Pancreas (tissue), 10 donors: ENCODE results near the gene MACROD1. TPM values are rescaled to one million over a fixed set of nuclear protein-coding genes. Genes with fewer than 3 reads are reported as not detected.
A peak's percentile ranks its signal among the peaks of the same experiment; 100 is the strongest.
"Not testable (repeated sequence)": the region's sequence is repeated elsewhere in the genome, so short reads cannot be mapped to it uniquely, and the experiment has no call there.

Source experiments
- ATAC-seq, 4 donors: fragments of 200-7000 bp; cut with Tn5 transposase; one replicate each; pipeline versions ENCODE4 v1.8.0 to v1.9.1; 2020; ENCODE audit warnings: mild to moderate bottlenecking in 4 of 4, moderate library complexity in 4 of 4
- DNase-seq, 6 donors: peaks; one replicate each; pipeline ENCODE4 v3.0.0-alpha.2; 2020
- FAIRE-seq: peaks from 2 replicates; lab custom pipeline; 2012; peaks lifted over from hg19 to GRCh38; lab: Jason Lieb, UNC
- H3K27ac ChIP-seq, 4 donors: fragments of 200-600 bp; sonication (generic); 1 replicate in 3 of 4; 2 replicates in 1 of 4; pipeline versions ENCODE4 v1.5.0 to v1.8.0; 2020
- H3K27me3 ChIP-seq, 4 donors: fragments of 200-600 bp; one replicate each; pipeline ENCODE4 v1.8.0; 2021
- H3K36me3 ChIP-seq, 3 donors: fragments of 200-600 bp; sonication (generic) in 1 of 3; one replicate each; pipeline versions ENCODE4 v1.5.0 to v1.8.0; 2020 to 2021
- H3K4me1 ChIP-seq, 3 donors: fragments of 200-600 bp; one replicate each; pipeline ENCODE4 v1.8.0; 2021
- H3K4me3 ChIP-seq, 4 donors: fragments of 200-600 bp; sonication (generic) in 2 of 4; one replicate each; pipeline versions ENCODE4 v1.5.0 to v1.8.0; 2020 to 2021
- H3K9me3 ChIP-seq, 4 donors: fragments of 200-600 bp; one replicate each; pipeline ENCODE4 v1.8.0; 2021
- WGBS, 2 donors: extraction: QIAGEN DNeasy Blood & Tissue Kit; methylation state at CpG; one replicate each; pipeline ENCODE4 v1.1.7; 2013; 5-methylcytosine and 5-hydroxymethylcytosine counted together
- intact Hi-C, 3 donors: fragments of 100-400 bp; cut with DNase I; formaldehyde crosslinking; loops; one replicate each; pipeline versions ENCODE4 v1.11.1 to v1.14.2; 2022
- polyA plus RNA-seq, 2 donors: library from polyadenylated mRNA; stranded (reverse); fragments of 200-250 nt; gene quantifications; one replicate each; pipeline ENCODE4 v1.2.3, GENCODE V29; 2013
- total RNA-seq, 6 donors: library from RNA; stranded (reverse); fragmentation: NEBNext Ultra II Directional in 4 of 6; extraction: Animal tissue kit (Norgen Biotek cat#: 25700) in 4 of 6; gene quantifications; one replicate each; pipeline versions ENCODE4 v1.2.1 to v1.2.4, GENCODE V29; 2021 to 2023
- TF ChIP-seq, protein P1 (sequence below), 4 donors: fragments of 200-600 bp; sonication (generic) in 3 of 4; IDR thresholded peaks; one replicate each; pipeline versions ENCODE4 v1.5.0 to v1.8.0; 2021; ENCODE audit warnings: antibody characterized with exemption in 4 of 4
- donor health status: healthy with polysubstance abuse.
- donor health status: DM: no; HTN: no; CAD: no; lungs with moderate emphysema.
- donor health status: DM: no; HTN: no; CAD: no.
- donor health status: control.
- donor health status: control.
- donor health status: Bipolar disorder and iron deficiency.
- donor health status: DM: yes; HTN: yes; CAD: no.
- donor health status: DM: no; HTN: no; CAD: no.
- donor health status: DM: no; HTN: no; CAD: no.
- donor health status: DM: yes; HTN: yes; CAD: no.

Gene MACROD1
- total and polyA plus RNA-seq, 8 donors: 26.0 to 126 (median 34.8) TPM

DNA sequence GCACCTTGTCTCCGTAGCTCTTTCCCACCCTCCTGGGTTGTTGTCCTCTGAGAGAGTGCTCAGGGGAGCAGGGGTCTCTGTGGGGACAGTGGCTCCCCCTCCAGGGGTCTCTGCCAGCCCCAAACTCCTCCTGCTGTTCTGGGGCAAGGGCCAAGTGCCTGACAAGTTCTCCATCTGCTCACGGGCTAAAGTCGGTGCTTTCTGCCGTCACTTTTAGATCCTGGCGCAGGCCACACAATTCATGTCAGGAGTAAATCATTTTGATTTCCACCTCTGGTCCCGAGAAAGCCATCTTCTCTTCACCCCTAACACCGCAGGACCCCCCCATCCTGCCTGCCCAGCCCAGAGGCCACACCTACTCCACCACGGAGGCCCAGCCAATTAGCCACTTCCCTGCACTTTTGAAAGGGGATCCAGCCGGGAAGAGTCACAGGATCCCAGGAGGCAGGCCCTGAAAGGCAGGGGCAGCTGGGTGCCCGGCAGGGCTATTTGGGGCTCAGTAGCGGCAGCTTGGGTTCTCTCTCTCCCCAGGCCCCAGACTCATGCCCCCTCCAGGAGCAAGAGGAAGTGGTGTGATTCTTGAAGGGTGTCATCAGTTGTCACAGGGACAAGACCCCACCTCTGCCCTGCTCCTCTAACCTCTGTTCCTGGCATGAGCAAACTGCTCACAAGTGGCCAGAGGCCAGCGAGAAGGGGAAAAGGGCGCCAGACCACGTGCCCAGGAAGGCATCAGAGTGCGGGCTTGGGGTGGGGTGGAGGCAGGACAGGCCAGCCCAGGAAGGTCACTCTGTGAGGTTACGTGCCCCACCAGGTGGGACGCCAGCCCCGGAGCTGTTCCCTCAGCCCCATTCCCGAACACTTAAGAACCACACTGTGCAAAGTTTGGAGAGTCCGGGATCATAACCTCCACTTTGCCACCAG lies 1.3 kb downstream of the MACROD1 start:
- no peaks in the 10 kb centered on the region for H3K9me3 ChIP-seq
- no peak for FAIRE-seq
- 20 to 34% methylated on average over 20 of the region's 20 CpGs for WGBS, 2 donors
- peak; percentile 10 to 31 (median 18) for ATAC-seq
- H3K27me3 ChIP-seq: no peaks in the 10 kb centered on the region
- DNase-seq: peak in 4 of 6 donors; percentile 59 to 82 (median 64)
- H3K36me3 ChIP-seq: no peaks in the 10 kb centered on the region
- peak overlapping the region; percentile 49 to 80 (median 72) for H3K4me3 ChIP-seq
- TF ChIP-seq, protein P1, sequence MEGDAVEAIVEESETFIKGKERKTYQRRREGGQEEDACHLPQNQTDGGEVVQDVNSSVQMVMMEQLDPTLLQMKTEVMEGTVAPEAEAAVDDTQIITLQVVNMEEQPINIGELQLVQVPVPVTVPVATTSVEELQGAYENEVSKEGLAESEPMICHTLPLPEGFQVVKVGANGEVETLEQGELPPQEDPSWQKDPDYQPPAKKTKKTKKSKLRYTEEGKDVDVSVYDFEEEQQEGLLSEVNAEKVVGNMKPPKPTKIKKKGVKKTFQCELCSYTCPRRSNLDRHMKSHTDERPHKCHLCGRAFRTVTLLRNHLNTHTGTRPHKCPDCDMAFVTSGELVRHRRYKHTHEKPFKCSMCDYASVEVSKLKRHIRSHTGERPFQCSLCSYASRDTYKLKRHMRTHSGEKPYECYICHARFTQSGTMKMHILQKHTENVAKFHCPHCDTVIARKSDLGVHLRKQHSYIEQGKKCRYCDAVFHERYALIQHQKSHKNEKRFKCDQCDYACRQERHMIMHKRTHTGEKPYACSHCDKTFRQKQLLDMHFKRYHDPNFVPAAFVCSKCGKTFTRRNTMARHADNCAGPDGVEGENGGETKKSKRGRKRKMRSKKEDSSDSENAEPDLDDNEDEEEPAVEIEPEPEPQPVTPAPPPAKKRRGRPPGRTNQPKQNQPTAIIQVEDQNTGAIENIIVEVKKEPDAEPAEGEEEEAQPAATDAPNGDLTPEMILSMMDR (IDR thresholded peaks at IDR 0.05): no peak
- H3K4me1 ChIP-seq: no peaks in the 10 kb centered on the region
- peak overlapping the region in 2 of 4 donors; percentile 92 to 97 for H3K27ac ChIP-seq
- intact Hi-C loops: no loop called here

DNA sequence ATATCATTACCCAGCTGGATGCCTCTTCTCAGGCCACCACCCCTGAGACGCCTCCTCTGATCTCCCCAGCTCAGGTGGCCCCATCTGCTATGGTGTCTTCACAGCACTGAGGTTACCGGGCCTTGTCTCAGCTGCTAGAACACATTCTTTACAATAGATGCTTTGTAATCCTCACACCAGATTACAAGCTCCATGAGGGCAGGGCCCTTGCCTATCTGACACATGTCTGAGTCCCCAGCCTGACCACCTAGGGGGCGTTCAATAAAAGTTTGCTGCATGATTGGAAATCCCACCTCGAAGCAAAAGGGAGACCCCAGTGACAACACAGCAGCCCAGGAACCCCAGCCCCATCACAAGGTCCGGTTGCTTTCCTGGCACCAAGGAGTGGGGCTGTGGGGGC lies 2.0 kb downstream of the MACROD1 start:
- H3K9me3 ChIP-seq: no peaks in the 10 kb centered on the region
- H3K27me3 ChIP-seq: no peaks in the 10 kb centered on the region
- H3K27ac ChIP-seq: no peak overlapping the region
- TF ChIP-seq, protein P1 (IDR thresholded peaks at IDR 0.05): no peak
- intact Hi-C loops: no loop called here
- ATAC-seq: no peak
- H3K4me3 ChIP-seq: no peak overlapping the region
- FAIRE-seq: no peak
- DNase-seq: peak in 1 of 6 donors; percentile 22
- no peaks in the 10 kb centered on the region for H3K36me3 ChIP-seq
- WGBS, 2 donors: 88 to 96% methylated on average over 5 of the region's 5 CpGs
- no peaks in the 10 kb centered on the region for H3K4me1 ChIP-seq

DNA sequence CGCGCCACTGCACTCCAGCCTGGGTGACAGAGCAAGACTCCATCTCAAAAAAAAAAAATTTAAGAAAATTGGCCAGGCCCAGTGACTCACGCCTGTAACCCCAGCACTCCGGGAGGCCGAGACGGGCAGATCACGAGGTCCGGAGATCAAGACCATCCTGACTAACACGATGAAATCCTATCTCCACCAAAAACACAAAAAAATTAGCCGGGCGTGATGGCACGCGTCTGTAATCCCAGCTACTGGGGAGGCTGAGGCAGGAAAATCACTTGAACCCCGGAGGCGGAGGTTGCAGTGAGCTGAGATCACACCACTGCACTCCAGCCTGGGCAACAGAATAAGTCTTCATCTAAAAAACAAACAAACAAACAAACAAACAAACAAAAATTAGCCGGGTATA lies 3.1 kb downstream of the MACROD1 start:
- H3K27ac ChIP-seq, H3K4me3 ChIP-seq, H3K9me3 ChIP-seq, H3K27me3 ChIP-seq, ATAC-seq, FAIRE-seq, H3K4me1 ChIP-seq, intact Hi-C loops, H3K36me3 ChIP-seq: not testable (repeated sequence)
- WGBS, 2 donors: 91% methylated on average over 14 to 16 of the region's 16 CpGs
- DNase-seq: peak in 1 of 6 donors; percentile 11

DNA sequence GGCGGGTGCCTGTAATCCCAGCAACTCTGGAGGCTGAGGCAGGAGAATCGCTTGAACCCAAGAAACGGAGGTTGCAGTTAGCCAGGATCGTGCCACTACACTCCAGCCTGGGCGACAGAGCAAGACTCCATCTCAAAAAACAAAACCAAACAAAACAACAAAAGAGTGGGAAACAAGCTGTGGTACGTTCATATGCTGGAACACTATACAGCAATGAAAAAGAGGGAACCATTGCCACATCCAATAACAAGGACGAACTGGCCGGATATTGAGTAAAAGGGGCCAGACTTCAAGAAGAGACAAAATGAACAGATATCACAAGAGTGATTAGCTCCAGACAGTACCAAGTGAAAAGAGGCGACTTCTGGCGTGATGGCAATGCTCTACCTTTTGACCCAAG lies 4.9 kb downstream of the MACROD1 start:
- no peak for DNase-seq
- Histone ChIP-seq H3K9me3 (no peaks in the 10 kb centered on the region), H3K27me3 (no peaks in the 10 kb centered on the region), H3K4me3 (no peak overlapping the region), H3K36me3 (no peaks in the 10 kb centered on the region), H3K27ac (no peak overlapping the region), H3K4me1 (no peaks in the 10 kb centered on the region)
- TF ChIP-seq, protein P1 (IDR thresholded peaks at IDR 0.05): no peak
- WGBS, 2 donors: 91 to 98% methylated on average over 10 of the region's 10 CpGs
- no peak for ATAC-seq
- intact Hi-C loops: no loop called here
- FAIRE-seq: no peak

DNA sequence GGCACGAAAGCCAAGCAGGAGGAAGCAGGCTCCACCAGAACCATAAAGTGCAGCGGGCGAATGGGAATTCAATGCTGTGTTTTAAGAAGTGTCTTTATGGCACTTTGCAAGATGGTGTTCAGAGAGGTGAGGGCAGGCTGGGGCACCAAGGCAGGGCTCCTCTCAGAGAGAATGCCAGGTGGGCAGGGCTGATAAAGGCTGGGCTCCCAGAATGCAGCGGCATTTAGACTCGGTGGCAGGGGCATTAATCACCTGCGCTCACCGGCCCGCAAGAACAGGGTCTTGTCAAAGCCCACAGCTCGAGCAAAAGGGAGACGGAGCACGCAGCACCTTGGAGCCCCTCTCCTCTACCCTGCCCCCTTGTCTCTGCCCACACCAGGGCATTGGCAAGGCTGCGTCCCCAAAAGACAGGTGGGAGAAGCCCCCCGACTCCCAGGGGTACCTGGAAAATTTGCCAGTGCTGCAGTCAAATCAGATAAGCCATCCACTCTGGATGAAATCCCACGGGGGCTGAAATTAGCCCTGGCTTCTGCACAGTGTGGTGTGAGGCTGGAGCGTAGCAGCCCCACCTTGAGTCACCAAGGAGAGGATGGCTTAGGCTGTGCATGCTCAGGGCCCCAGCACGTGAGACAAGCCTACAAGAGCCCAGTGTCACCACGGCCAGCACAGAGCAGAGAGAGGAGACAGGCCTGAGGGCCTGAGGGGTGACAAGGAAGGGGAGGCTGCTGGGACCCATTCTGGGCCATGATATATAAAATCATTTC lies 8.1 kb downstream of the MACROD1 start:
- no peak overlapping the region for H3K4me3 ChIP-seq
- no peaks in the 10 kb centered on the region for H3K27me3 ChIP-seq
- no peaks in the 10 kb centered on the region for H3K36me3 ChIP-seq
- no peak overlapping the region for H3K27ac ChIP-seq
- TF ChIP-seq, protein P1 (IDR thresholded peaks at IDR 0.05): no peak
- H3K9me3 ChIP-seq: no peaks in the 10 kb centered on the region
- WGBS, 2 donors: 88% methylated on average over 17 of the region's 17 CpGs
- intact Hi-C loops: loop anchor here in 1 of 3 donors (10.0 kb wide), 1 partner anchor 333 kb away; no protein-coding TSS in a partner anchor
- H3K4me1 ChIP-seq: peaks cover 0 to 2% (median 0%) of the 10 kb centered on the region in 3 donors
- ATAC-seq: no peak
- no peak for FAIRE-seq
- peak in 1 of 6 donors; percentile 54 for DNase-seq
